K562 (cell line): ENCODE data around the gene STAP1.

Source experiments
- ATF3 ChIP-seq, 2 experiments: fragments of 450-650 bp in 1 of 2; sonication (generic) in 1 of 2; formaldehyde crosslinking in 1 of 2; IDR thresholded peaks in 1 of 2; conservative IDR thresholded peaks in 1 of 2; 2 replicates each; pipeline versions ENCODE4 v1.6.1 to v1.8.1; 2016 to 2023; ENCODE audit warnings: mild to moderate bottlenecking in 2 of 2, moderate library complexity in 2 of 2, inconsistent platforms in 1 of 2, missing genetic modification reagents in 1 of 2
- NFYB ChIP-seq: IDR thresholded peaks from 2 replicates; pipeline ENCODE4 v1.6.1; 2011; ENCODE audit warnings: mild to moderate bottlenecking, moderate library complexity; ENCODE audit not compliant: insufficient read length; ENCODE audit errors: extremely low read depth
- POLR2AphosphoS5 ChIP-seq: IDR thresholded peaks from 2 replicates; pipeline ENCODE4 v1.6.1; 2011; ENCODE audit warnings: mild to moderate bottlenecking, low read depth, low read length, moderate library complexity; ENCODE audit not compliant: control insufficient read depth, insufficient read depth
- SIN3B ChIP-seq: fragments of 450-650 bp; IDR thresholded peaks from 2 replicates; pipeline ENCODE4 v1.6.1; 2017; ENCODE audit warnings: low read depth, mild to moderate bottlenecking, moderate library complexity
- SMARCC2 ChIP-seq: fragments of 450-650 bp; IDR thresholded peaks from 2 replicates; pipeline ENCODE4 v1.6.1; 2017; ENCODE audit warnings: antibody characterized with exemption, moderate library complexity, mild to moderate bottlenecking, low read depth
- SREBF2 ChIP-seq: sonication (generic); formaldehyde crosslinking; IDR thresholded peaks from 2 replicates; pipeline ENCODE4 v1.4.0; 2020; ENCODE audit warnings: mild to moderate bottlenecking, missing genetic modification reagents
- ZNF263 ChIP-seq: sonication (generic); formaldehyde crosslinking; IDR thresholded peaks from 2 replicates; pipeline ENCODE4 v1.8.0; 2022; ENCODE audit warnings: mild to moderate bottlenecking, missing genetic modification reagents, borderline replicate concordance
- ZNF449 ChIP-seq: fragments of 250-450 bp; sonication (Bioruptor Pico); IDR thresholded peaks from 2 replicates; pipeline ENCODE4 v1.8.0; 2022; ENCODE audit warnings: moderate library complexity, mild to moderate bottlenecking, inconsistent platforms
- TF ChIP-seq, protein P1 (sequence below): sonication (generic); formaldehyde crosslinking; IDR thresholded peaks from 2 replicates; pipeline ENCODE4 v1.8.1; 2023; ENCODE audit warnings: mild to moderate bottlenecking, missing genetic modification reagents

DNA sequence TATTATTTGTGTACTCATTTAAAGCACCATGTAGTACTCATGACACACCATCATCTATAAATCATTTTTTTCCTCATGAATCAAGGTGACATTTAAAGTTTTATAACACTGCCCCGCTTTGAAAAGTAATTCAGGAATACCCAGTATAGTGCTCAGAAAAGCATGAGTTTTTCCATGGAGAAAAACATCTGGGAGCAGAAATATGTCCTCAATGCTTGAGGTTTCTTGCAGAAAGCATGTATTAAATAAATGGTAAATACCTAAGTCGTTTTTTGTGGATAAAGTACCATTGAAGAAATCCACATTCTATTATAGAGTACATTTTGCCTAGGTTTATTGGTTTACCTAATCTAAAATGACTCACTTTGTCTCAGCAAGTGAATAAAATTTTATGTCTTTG is 76.2 kb downstream of the STAP1 start:
- TF ChIP-seq NFYB = no peak
- TF ChIP-seq SIN3B = no peak
- TF ChIP-seq, protein P1, sequence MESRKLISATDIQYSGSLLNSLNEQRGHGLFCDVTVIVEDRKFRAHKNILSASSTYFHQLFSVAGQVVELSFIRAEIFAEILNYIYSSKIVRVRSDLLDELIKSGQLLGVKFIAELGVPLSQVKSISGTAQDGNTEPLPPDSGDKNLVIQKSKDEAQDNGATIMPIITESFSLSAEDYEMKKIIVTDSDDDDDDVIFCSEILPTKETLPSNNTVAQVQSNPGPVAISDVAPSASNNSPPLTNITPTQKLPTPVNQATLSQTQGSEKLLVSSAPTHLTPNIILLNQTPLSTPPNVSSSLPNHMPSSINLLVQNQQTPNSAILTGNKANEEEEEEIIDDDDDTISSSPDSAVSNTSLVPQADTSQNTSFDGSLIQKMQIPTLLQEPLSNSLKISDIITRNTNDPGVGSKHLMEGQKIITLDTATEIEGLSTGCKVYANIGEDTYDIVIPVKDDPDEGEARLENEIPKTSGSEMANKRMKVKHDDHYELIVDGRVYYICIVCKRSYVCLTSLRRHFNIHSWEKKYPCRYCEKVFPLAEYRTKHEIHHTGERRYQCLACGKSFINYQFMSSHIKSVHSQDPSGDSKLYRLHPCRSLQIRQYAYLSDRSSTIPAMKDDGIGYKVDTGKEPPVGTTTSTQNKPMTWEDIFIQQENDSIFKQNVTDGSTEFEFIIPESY (CRISPR knock-in tag) = no peak
- no peak for TF ChIP-seq ZNF263 (CRISPR knock-in tag)
- TF ChIP-seq ZNF449 (CRISPR knock-in tag) = no peak
- TF ChIP-seq POLR2AphosphoS5 = no peak
- no peak for TF ChIP-seq SREBF2 (CRISPR knock-in tag)
- no peak for TF ChIP-seq ATF3 (IDR thresholded peaks at IDR 0.05)
- TF ChIP-seq ATF3 (CRISPR knock-in tag; conservative IDR thresholded peaks at IDR 0.05) = no peak
- no peak for TF ChIP-seq SMARCC2
